ENCODE results near the gene S1PR4. TPM values are rescaled to one million over a fixed set of nuclear protein-coding genes. Genes with fewer than 3 reads are reported as not detected.

The S1PR4 gene
- total RNA-seq, 1 experiment from 2014 or later, result 0.26 TPM

DNA sequence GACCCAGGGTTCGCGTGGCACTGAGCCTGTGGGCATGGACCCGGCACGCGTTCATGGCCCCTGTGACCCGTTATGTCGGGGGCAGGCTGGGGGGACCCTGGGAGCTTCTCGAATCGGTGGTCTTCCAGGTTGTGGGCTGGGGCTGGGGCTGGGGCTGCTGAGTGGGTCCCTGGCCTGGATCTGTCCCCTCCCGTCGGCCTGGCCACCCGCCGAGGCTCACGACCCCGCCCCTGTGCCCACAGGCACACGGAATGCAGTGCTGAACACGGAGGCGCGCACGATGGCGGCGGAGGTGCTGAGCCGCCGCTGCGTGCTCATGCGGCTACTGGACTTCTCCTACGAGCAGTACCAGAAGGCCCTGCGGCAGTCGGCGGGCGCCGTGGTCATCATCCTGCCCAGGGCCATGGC is 13.7 kb downstream of the S1PR4 start:
- ATAC-seq (no peak), DNase-seq (ENCODE audit: low read depth, low spot score) (no peak)
- no peak overlapping the region for H3K4me3 ChIP-seq (ENCODE audit: low read depth in 2 of 2, low read length in 2 of 2)
- POLR2A ChIA-PET, result no interaction called here
- TF ChIP-seq SIN3A (IDR thresholded peaks at IDR 0.05; ENCODE audit: borderline replicate concordance, insufficient read depth, low read depth, low read length) (no peak), REST (IDR thresholded peaks at IDR 0.05; ENCODE audit: insufficient read depth in 1 of 2, low read depth in 2 of 2, low read length in 1 of 2) (no peak), TCF7L2 (IDR thresholded peaks at IDR 0.05; ENCODE audit: low read depth, low read length) (no peak), POLR2AphosphoS5 (IDR thresholded peaks at IDR 0.05; ENCODE audit: low read depth, low read length) (no peak)
- TF ChIP-seq, protein P1, sequence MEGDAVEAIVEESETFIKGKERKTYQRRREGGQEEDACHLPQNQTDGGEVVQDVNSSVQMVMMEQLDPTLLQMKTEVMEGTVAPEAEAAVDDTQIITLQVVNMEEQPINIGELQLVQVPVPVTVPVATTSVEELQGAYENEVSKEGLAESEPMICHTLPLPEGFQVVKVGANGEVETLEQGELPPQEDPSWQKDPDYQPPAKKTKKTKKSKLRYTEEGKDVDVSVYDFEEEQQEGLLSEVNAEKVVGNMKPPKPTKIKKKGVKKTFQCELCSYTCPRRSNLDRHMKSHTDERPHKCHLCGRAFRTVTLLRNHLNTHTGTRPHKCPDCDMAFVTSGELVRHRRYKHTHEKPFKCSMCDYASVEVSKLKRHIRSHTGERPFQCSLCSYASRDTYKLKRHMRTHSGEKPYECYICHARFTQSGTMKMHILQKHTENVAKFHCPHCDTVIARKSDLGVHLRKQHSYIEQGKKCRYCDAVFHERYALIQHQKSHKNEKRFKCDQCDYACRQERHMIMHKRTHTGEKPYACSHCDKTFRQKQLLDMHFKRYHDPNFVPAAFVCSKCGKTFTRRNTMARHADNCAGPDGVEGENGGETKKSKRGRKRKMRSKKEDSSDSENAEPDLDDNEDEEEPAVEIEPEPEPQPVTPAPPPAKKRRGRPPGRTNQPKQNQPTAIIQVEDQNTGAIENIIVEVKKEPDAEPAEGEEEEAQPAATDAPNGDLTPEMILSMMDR (IDR thresholded peaks at IDR 0.05), result no peak
- H3K27ac ChIP-seq (ENCODE audit: low read length), result no peak overlapping the region
- H3K27me3 ChIP-seq (ENCODE audit: control insufficient read depth, insufficient read depth, low read length), result no peaks in the 10 kb centered on the region
- in situ Hi-C loops (cut with HindIII; ENCODE audit: low pct_unique_long_range_greater_than_20kb, low sequenced_read_pairs), result no loop called here
- BruUV-seq (replicated peaks), result no TSS peak
- intact Hi-C loops (cut with micrococcal nuclease; ENCODE audit: unreplicated experiment), result no loop called here
- H3K9me3 ChIP-seq (ENCODE audit: control insufficient read depth, insufficient read depth, low read depth, low read length), result no peaks in the 10 kb centered on the region
- no peaks in the 10 kb centered on the region for H3K4me1 ChIP-seq (ENCODE audit: control insufficient read depth, insufficient read depth, low read length)
- no peaks in the 10 kb centered on the region for H3K36me3 ChIP-seq (ENCODE audit: control insufficient read depth, insufficient read depth, low read length)
- CTCF ChIA-PET, result no interaction called here

GRCh38 chr19:3192684-3193083 is 14.1 kb downstream of the S1PR4 start:
- Histone ChIP-seq H3K27ac (ENCODE audit: low read length) (no peak overlapping the region), H3K9me3 (ENCODE audit: control insufficient read depth, insufficient read depth, low read depth, low read length) (no peaks in the 10 kb centered on the region), H3K4me1 (ENCODE audit: control insufficient read depth, insufficient read depth, low read length) (no peaks in the 10 kb centered on the region), H3K4me3 (ENCODE audit: low read depth in 2 of 2, low read length in 2 of 2) (no peak overlapping the region), H3K27me3 (ENCODE audit: control insufficient read depth, insufficient read depth, low read length) (no peaks in the 10 kb centered on the region), H3K36me3 (ENCODE audit: control insufficient read depth, insufficient read depth, low read length) (no peaks in the 10 kb centered on the region)
- intact Hi-C loops (cut with micrococcal nuclease; ENCODE audit: unreplicated experiment) (no loop called here), in situ Hi-C loops (cut with HindIII; ENCODE audit: low pct_unique_long_range_greater_than_20kb, low sequenced_read_pairs) (no loop called here)
- TF ChIP-seq SIN3A (IDR thresholded peaks at IDR 0.05; ENCODE audit: borderline replicate concordance, insufficient read depth, low read depth, low read length) (no peak), TCF7L2 (IDR thresholded peaks at IDR 0.05; ENCODE audit: low read depth, low read length) (no peak), REST (IDR thresholded peaks at IDR 0.05; ENCODE audit: insufficient read depth in 1 of 2, low read depth in 2 of 2, low read length in 1 of 2) (no peak)
- POLR2A ChIA-PET, result no interaction called here
- DNase-seq (ENCODE audit: low read depth, low spot score) (no peak), ATAC-seq (no peak)
- CTCF ChIA-PET, result no interaction called here
- no TSS peak for BruUV-seq (replicated peaks)
